Adipocyte (in vitro differentiated cells): ENCODE measurements around the gene FBLN1.

Source experiments
- DNase-seq: peaks from one replicate; pipeline ENCODE4 v3.0.0-alpha.2; 2015; ENCODE audit warnings: low read depth
- H3K27me3 ChIP-seq: replicated peaks from 2 replicates; pipeline ENCODE4 v1.7.0; 2013; ENCODE audit warnings: mild to moderate bottlenecking, low read length, moderate library complexity; ENCODE audit not compliant: control insufficient read depth, insufficient read depth
- H3K36me3 ChIP-seq: 2 replicates; pipeline ENCODE4 v1.7.0; 2013; ENCODE audit warnings: low read length, mild to moderate bottlenecking, moderate library complexity; ENCODE audit not compliant: control insufficient read depth, insufficient read depth, severe bottlenecking
- H3K4me1 ChIP-seq: 2 replicates; pipeline ENCODE4 v1.7.0; 2013; ENCODE audit warnings: mild to moderate bottlenecking, low read length, moderate library complexity; ENCODE audit not compliant: control insufficient read depth, insufficient read depth
- H3K4me3 ChIP-seq: 2 replicates; pipeline ENCODE4 v1.7.0; 2013; ENCODE audit warnings: mild to moderate bottlenecking, low read length, moderate library complexity
- H3K9ac ChIP-seq: 2 replicates; pipeline ENCODE4 v1.7.0; 2013; ENCODE audit warnings: mild to moderate bottlenecking, low read length, moderate library complexity
- H3K9me3 ChIP-seq: 2 replicates; pipeline ENCODE4 v1.7.0; 2013; ENCODE audit warnings: mild to moderate bottlenecking, low read length, moderate library complexity; ENCODE audit not compliant: control insufficient read depth

FBLN1 gene, protein sequence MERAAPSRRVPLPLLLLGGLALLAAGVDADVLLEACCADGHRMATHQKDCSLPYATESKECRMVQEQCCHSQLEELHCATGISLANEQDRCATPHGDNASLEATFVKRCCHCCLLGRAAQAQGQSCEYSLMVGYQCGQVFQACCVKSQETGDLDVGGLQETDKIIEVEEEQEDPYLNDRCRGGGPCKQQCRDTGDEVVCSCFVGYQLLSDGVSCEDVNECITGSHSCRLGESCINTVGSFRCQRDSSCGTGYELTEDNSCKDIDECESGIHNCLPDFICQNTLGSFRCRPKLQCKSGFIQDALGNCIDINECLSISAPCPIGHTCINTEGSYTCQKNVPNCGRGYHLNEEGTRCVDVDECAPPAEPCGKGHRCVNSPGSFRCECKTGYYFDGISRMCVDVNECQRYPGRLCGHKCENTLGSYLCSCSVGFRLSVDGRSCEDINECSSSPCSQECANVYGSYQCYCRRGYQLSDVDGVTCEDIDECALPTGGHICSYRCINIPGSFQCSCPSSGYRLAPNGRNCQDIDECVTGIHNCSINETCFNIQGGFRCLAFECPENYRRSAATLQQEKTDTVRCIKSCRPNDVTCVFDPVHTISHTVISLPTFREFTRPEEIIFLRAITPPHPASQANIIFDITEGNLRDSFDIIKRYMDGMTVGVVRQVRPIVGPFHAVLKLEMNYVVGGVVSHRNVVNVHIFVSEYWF

DNA sequence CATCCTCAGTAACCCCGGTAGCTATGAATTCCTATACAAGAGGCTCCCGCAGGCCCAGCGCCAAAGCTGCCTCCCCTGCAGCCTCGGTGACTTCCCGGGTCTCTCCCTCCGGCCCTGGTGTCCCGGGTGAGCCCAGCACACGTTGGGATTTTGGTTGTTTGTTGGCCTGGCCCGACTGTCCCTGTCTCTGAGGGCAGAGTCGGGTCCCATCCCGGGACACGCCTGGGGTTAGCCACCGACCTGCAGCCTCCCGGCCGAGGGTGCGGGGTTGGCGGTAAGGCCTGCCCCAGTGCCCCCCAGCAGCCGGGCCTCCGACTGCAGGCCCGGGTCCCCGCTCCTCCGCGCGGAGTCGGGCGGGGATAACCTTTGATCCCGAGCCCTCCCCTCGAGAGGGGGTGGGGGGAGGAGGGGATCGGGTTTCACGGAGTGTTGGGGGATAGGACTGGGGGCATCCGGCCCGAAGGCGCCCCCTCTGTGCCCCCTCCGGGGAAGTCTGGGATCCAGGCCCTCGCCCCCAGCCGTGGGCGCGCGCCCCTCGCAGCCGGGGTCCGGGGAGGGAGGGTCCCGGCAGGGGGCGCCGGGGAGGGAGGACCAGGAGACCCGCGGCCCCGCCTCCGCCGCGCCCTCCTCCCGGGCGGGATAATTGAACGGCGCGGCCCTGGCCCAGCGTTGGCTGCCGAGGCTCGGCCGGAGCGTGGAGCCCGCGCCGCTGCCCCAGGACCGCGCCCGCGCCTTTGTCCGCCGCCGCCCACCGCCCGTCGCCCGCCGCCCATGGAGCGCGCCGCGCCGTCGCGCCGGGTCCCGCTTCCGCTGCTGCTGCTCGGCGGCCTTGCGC is at the start of gene FBLN1:
FBLN1 (plus strand) TSS at position 669 of the 835 bp plus-strand sequence; CDS start at position 772, 103 bp downstream.
- Histone ChIP-seq H3K9me3 (no peaks in the 10 kb centered on the region), H3K4me3 (peak within 1 kb of the TSS; percentile 80), H3K27me3 (no peaks in the 10 kb centered on the region), H3K4me1 (peaks cover 35% of the 10 kb centered on the region), H3K9ac (peak within 1 kb of the TSS; percentile 87), H3K36me3 (no peaks in the 10 kb centered on the region)
- DNase-seq, result peak; percentile 86

GRCh38 chr22:45453764-45454163 is 48.9 kb upstream of the FBLN1 start:
- no peaks in the 10 kb centered on the region for H3K27me3 ChIP-seq
- peak; percentile 42 for DNase-seq
- H3K4me1 ChIP-seq, result peaks cover 50% of the 10 kb centered on the region
- no peaks in the 10 kb centered on the region for H3K9me3 ChIP-seq
- no peak overlapping the region for H3K9ac ChIP-seq
- no peak overlapping the region for H3K4me3 ChIP-seq
- H3K36me3 ChIP-seq, result no peaks in the 10 kb centered on the region

DNA sequence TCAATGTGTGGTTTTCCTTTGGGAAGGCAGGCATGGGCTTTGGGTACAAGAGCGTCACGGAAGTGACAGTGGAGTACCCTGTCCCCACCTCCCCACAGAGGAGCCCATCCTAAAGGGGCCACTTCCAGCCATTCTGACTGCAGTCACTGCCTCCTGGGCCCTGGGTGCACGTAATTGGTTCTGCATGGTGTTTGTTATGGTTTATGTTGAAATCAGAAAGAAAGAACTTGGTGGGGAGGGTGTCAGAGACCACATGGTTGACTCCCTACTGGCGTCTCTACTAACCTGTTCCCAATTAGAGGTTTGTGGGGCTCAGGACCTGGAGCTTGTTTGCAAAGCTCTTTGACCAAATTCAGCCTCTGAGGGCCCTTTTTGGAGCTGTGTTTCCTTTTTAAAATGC is 48.4 kb upstream of the FBLN1 start:
- Histone ChIP-seq H3K4me3 (no peak overlapping the region), H3K27me3 (no peaks in the 10 kb centered on the region), H3K36me3 (no peaks in the 10 kb centered on the region), H3K9ac (no peak overlapping the region), H3K9me3 (no peaks in the 10 kb centered on the region), H3K4me1 (peaks cover 50% of the 10 kb centered on the region)
- peak; percentile 94 for DNase-seq

DNA sequence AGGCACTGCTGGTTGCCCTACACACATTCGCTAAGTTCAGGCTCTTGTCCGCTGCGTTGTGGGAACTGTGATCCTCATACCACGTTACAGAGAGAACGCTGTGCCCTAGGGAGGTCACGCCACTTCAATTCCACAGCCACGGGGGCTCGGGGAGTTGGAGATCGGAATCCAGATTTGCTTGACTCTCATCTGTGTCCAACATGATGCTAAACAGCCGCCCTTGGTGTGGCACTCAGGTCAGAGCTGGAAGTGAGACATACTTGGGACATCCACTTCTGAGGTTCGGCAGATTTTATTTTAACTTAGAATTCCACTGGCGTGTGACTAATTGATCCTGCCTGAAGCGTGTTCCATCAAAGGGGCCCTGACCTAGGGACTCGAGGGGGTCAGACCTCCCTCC is 47.5 kb upstream of the FBLN1 start:
- Histone ChIP-seq H3K4me1 (peaks cover 45% of the 10 kb centered on the region), H3K4me3 (no peak overlapping the region), H3K27me3 (no peaks in the 10 kb centered on the region), H3K9ac (no peak overlapping the region), H3K36me3 (no peaks in the 10 kb centered on the region), H3K9me3 (no peaks in the 10 kb centered on the region)
- peak; percentile 88 for DNase-seq

DNA sequence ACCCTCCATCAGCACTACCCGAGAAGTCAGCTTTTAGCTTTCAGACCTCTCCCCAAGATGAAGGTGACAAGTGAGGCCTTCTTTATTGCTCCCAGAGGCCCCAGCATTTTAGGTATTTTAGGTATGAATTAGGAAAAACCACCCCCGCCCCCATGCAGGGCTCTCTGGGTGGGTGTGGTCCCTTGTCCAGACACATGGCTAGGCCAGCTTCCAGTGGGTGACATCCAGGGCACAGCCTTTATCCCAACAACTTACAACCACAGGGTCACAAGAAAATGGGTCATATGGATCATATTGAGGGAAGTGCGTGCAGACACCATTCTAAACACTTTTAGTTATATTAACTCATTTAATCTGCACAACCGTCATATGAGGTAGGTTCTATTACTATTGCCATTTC is 47.1 kb upstream of the FBLN1 start:
- no peaks in the 10 kb centered on the region for H3K9me3 ChIP-seq
- no peak overlapping the region for H3K9ac ChIP-seq
- H3K27me3 ChIP-seq, result no peaks in the 10 kb centered on the region
- H3K36me3 ChIP-seq, result no peaks in the 10 kb centered on the region
- DNase-seq, result no peak
- peaks cover 44% of the 10 kb centered on the region for H3K4me1 ChIP-seq
- no peak overlapping the region for H3K4me3 ChIP-seq

- Histone ChIP-seq H3K4me1 (peaks cover 41% of the 10 kb centered on the region), H3K4me3 (no peak overlapping the region), H3K27me3 (no peaks in the 10 kb centered on the region), H3K9me3 (no peaks in the 10 kb centered on the region), H3K36me3 (no peaks in the 10 kb centered on the region), H3K9ac (no peak overlapping the region)
- DNase-seq, result no peak
Measured at GRCh38 chr22:45456811-45457210, 45.9 kb upstream of the FBLN1 start.

DNA sequence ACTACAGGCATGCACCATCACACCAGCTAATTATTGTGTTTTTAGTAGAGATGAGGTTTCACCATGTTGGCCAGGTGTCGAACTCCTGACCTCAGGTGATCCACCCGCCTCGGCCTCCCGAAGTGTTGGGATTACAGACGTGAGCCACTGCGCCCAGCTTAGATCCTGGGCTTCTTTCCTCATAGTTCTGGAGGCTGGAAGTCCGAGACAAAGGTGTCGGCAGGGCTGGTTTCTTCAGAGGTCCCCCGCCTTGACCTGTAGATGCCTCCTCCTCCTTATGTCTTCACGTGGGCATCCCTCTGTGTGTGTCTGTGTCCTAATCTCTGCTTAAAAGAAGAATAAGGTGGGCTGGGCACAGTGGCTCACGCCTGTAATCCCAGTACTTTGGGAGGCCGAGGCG is 44.2 kb upstream of the FBLN1 start:
- Histone ChIP-seq H3K36me3 (no peaks in the 10 kb centered on the region), H3K9ac (no peak overlapping the region), H3K27me3 (no peaks in the 10 kb centered on the region), H3K9me3 (no peaks in the 10 kb centered on the region), H3K4me3 (no peak overlapping the region), H3K4me1 (peaks cover 24% of the 10 kb centered on the region)
- no peak for DNase-seq

GRCh38 chr22:45459235-45459634 is 43.4 kb upstream of the FBLN1 start:
- no peak for DNase-seq
- Histone ChIP-seq H3K9me3 (no peaks in the 10 kb centered on the region), H3K27me3 (no peaks in the 10 kb centered on the region)

GRCh38 chr22:45460288-45461109 is 42.2 kb upstream of the FBLN1 start:
- DNase-seq, result peak; percentile 70
- no peaks in the 10 kb centered on the region for H3K36me3 ChIP-seq
- H3K4me1 ChIP-seq, result peaks cover 11% of the 10 kb centered on the region
- H3K9ac ChIP-seq, result peak overlapping the region; percentile 71
- H3K4me3 ChIP-seq, result no peak overlapping the region
- H3K27me3 ChIP-seq, result no peaks in the 10 kb centered on the region
- H3K9me3 ChIP-seq, result no peaks in the 10 kb centered on the region

More at GRCh38 chr22:45459235-45459634, 43.4 kb upstream of the FBLN1 start:
- no peaks in the 10 kb centered on the region for H3K36me3 ChIP-seq
- H3K4me3 ChIP-seq, result no peak overlapping the region
- H3K9ac ChIP-seq, result no peak overlapping the region
- peaks cover 17% of the 10 kb centered on the region for H3K4me1 ChIP-seq

- no peak overlapping the region for H3K9ac ChIP-seq
- peaks cover 11% of the 10 kb centered on the region for H3K4me1 ChIP-seq
- H3K4me3 ChIP-seq, result no peak overlapping the region
- no peaks in the 10 kb centered on the region for H3K27me3 ChIP-seq
- H3K36me3 ChIP-seq, result no peaks in the 10 kb centered on the region
- DNase-seq, result no peak
- peaks cover 8% of the 10 kb centered on the region for H3K9me3 ChIP-seq
Measured at GRCh38 chr22:45462034-45462655, 40.5 kb upstream of the FBLN1 start.
